Omental fat pad (tissue), 4 donors: Measurements from ENCODE around the gene ARHGAP12. TPM values are rescaled to one million over a fixed set of nuclear protein-coding genes. Genes with fewer than 3 reads are reported as not detected.

Experiments
- ATAC-seq: fragments of 150-250 bp; one replicate; pipeline ENCODE4 v1.9.1; 2016; ENCODE audit warnings: mild to moderate bottlenecking, moderate library complexity; ENCODE audit not compliant: low FRiP score
- DNase-seq: peaks from one replicate; pipeline ENCODE4 v3.0.0-alpha.2; 2019; ENCODE audit warnings: low spot score
- CTCF ChIP-seq, 3 donors: fragments of 450-650 bp; IDR thresholded peaks; one replicate each; pipeline ENCODE4 v1.5.1; 2016 to 2017; ENCODE audit warnings: antibody characterized with exemption in 3 of 3, mild to moderate bottlenecking in 3 of 3, moderate library complexity in 2 of 3
- total RNA-seq, 4 donors: library from RNA; depleted of rRNA; stranded (reverse); fragments of >200 nt; gene quantifications; one replicate each; pipeline ENCODE4 v1.1.0, GENCODE V29; 2016

Gene ARHGAP12
- total RNA-seq, 4 donors from 2014 or later = 20.4 to 47.4 (median 33.1) TPM

DNA sequence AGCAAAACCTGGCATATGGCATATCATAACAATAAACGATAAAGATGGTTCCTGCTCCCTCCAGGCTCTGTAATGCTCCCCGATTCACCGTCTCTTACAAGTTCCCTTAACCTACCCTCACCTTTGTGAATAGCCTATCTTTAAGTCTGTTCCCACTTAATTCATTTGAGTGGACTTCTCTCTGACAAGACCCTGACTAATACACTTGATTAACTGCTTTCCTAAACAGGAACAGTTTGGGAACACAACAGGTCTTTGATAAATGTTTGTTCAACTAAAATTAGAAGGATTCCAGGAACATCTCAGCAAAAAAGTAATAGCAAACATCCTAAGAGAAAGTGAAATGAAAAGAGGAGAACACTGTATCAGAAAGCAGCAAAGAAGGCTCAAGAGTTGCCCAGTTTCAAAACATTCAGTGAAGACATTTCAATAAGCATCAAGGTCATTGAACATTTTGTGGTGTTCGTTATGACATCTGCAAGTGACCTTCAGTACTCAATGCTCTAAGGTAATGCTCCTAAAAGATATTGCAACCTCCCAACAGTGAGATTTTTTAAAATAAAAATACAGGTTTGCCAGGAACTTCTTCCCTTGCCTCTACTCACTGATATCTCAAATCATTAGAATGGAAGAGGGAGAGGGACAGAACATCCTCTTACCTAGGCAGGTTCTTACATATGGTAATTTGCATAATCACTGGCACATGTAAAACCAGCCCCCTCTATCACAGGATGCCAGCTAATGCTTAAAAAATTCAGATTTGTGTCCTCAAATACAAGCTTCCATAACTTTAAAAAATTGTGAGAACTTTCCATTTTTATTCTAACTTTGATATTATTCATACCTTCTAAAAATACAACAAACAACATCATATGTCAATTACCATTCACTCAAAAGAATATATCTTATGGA is 11.4 kb upstream of the ARHGAP12 start:
- ATAC-seq = peak; percentile 43

GRCh38 chr10:31937371-31937770 is 8.7 kb upstream of the ARHGAP12 start:
- DNase-seq (no peak), ATAC-seq (no peak)
- TF ChIP-seq CTCF (IDR thresholded peaks at IDR 0.05) = no peak

More for the DNA sequence above, 11.4 kb upstream of the ARHGAP12 start:
- no peak for TF ChIP-seq CTCF (IDR thresholded peaks at IDR 0.05)
- DNase-seq = no peak

GRCh38 chr10:31936933-31937332 is 8.3 kb upstream of the ARHGAP12 start:
- no peak for TF ChIP-seq CTCF (IDR thresholded peaks at IDR 0.05)
- no peak for ATAC-seq

GRCh38 chr10:31936086-31936485 is 7.5 kb upstream of the ARHGAP12 start:
- no peak for TF ChIP-seq CTCF (IDR thresholded peaks at IDR 0.05)
- DNase-seq = no peak

More at GRCh38 chr10:31936933-31937332, 8.3 kb upstream of the ARHGAP12 start:
- DNase-seq = no peak

DNA sequence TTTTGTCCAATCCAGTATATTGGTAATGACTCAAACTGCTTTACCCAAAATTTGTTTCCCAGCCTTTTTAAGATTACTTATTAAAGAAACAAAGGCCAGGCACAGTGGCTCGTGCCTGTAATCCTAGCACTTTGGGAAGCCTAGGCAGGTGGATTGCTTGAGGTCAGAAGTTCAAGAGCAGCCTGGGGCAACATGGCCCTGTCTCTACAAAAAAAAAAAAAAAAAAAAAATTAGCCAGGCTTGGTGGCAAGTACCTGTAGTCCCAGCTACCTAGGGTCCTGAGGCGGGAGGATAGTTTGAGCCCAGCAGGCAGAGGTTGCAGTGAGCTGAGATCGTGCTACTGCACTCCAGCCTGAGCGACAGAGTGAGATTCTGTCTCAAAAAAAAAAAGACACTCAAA is 7.0 kb upstream of the ARHGAP12 start:
- DNase-seq = no peak
- no peak for ATAC-seq
- no peak for TF ChIP-seq CTCF (IDR thresholded peaks at IDR 0.05)

More at GRCh38 chr10:31936086-31936485, 7.5 kb upstream of the ARHGAP12 start:
- ATAC-seq = no peak

- DNase-seq (no peak), ATAC-seq (no peak)
- no peak for TF ChIP-seq CTCF (IDR thresholded peaks at IDR 0.05)
Measured at GRCh38 chr10:31932838-31933237, 4.2 kb upstream of the ARHGAP12 start.

DNA sequence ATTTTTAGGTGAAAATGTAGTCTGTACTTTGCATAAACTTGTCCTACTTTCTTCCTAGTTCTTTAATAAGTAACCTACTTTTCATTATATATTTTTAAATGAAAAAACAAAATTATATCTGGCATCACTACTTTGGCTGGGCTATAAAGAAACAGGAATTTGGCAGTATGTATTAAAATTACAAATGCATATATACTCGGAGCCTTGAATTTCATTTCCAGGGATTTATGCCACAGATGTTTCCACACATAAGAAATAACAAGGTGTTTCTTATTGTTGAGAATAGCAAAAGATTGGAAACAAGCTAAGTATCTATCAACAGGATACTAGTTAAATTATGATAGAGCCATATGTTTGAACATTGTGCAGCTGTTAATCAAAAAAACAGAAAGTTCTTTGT is 2.2 kb upstream of the ARHGAP12 start:
- no peak for TF ChIP-seq CTCF (IDR thresholded peaks at IDR 0.05)
- DNase-seq = no peak
- no peak for ATAC-seq
